ENCODE data around the gene FOSL2. TPM values are rescaled to one million over a fixed set of nuclear protein-coding genes. Genes with fewer than 3 reads are reported as not detected.

The FOSL2 gene
- total RNA-seq = 100 to 1,000 TPM; 106 to 116 (median 116) TPM

GRCh38 chr2:28392297-28393113, at the start of gene FOSL2:
FOSL2 (plus strand) TSS chr2:28392858; CDS start chr2:28393721, 863 bp downstream.
- DNase-seq (ENCODE audit: low spot score in 2 of 2) = peak; percentile 94 to 98
- H3K27me3 ChIP-seq = no peaks in the 10 kb centered on the region
- H3K36me3 ChIP-seq = no peaks in the 10 kb centered on the region
- H3K9me3 ChIP-seq = no peaks in the 10 kb centered on the region
- H3K27ac ChIP-seq = peak within 1 kb of the TSS; percentile 100
- H3K4me1 ChIP-seq = peaks cover 3 to 5% of the 10 kb centered on the region in 2 donors
- TF ChIP-seq CTCF (IDR thresholded peaks at IDR 0.05) (peak in 1 of 3 donors; percentile 24), POLR2AphosphoS5 (IDR thresholded peaks at IDR 0.05) (peak; percentile 99 to 100 (median 99)), POLR2A (IDR thresholded peaks at IDR 0.05) (peak; percentile 91)
- H3K4me3 ChIP-seq = peak within 1 kb of the TSS; percentile 74 to 92 (median 92)
- intact Hi-C loops (cut with DNase I; ENCODE audit: low total_unique reads) = no loop called here

- no peak overlapping the region for H3K4me3 ChIP-seq
- TF ChIP-seq CTCF (IDR thresholded peaks at IDR 0.05) = no peak
- TF ChIP-seq POLR2A (IDR thresholded peaks at IDR 0.05) = no peak
- TF ChIP-seq POLR2AphosphoS5 (IDR thresholded peaks at IDR 0.05) = no peak
- H3K9me3 ChIP-seq = no peaks in the 10 kb centered on the region
- H3K4me1 ChIP-seq = no peaks in the 10 kb centered on the region
- no peaks in the 10 kb centered on the region for H3K27me3 ChIP-seq
- H3K27ac ChIP-seq = peak overlapping the region; percentile 62 to 65
- DNase-seq (ENCODE audit: low spot score in 2 of 2) = no peak
- no peaks in the 10 kb centered on the region for H3K36me3 ChIP-seq
- intact Hi-C loops (cut with DNase I; ENCODE audit: low total_unique reads) = no loop called here
Measured at GRCh38 chr2:28343184-28343942, 49.3 kb upstream of the FOSL2 start.

GRCh38 chr2:28343971-28344715, 48.5 kb upstream of the FOSL2 start:
- intact Hi-C loops (cut with DNase I; ENCODE audit: low total_unique reads) = no loop called here
- H3K4me1 ChIP-seq = no peaks in the 10 kb centered on the region
- no peaks in the 10 kb centered on the region for H3K27me3 ChIP-seq
- no peaks in the 10 kb centered on the region for H3K36me3 ChIP-seq
- no peaks in the 10 kb centered on the region for H3K9me3 ChIP-seq
- DNase-seq (ENCODE audit: low spot score in 2 of 2) = no peak
- H3K27ac ChIP-seq = peak overlapping the region; percentile 2 to 53
- TF ChIP-seq POLR2AphosphoS5 (IDR thresholded peaks at IDR 0.05) (no peak), POLR2A (IDR thresholded peaks at IDR 0.05) (no peak), CTCF (IDR thresholded peaks at IDR 0.05) (no peak)
- no peak overlapping the region for H3K4me3 ChIP-seq

- Histone ChIP-seq H3K4me1 (no peaks in the 10 kb centered on the region), H3K9me3 (no peaks in the 10 kb centered on the region), H3K36me3 (no peaks in the 10 kb centered on the region), H3K27ac (peak overlapping the region in 1 of 2 donors; percentile 53), H3K27me3 (no peaks in the 10 kb centered on the region), H3K4me3 (no peak overlapping the region)
- TF ChIP-seq POLR2AphosphoS5 (IDR thresholded peaks at IDR 0.05) (no peak), POLR2A (IDR thresholded peaks at IDR 0.05) (no peak), CTCF (IDR thresholded peaks at IDR 0.05) (no peak)
- no peak for DNase-seq (ENCODE audit: low spot score in 2 of 2)
- intact Hi-C loops (cut with DNase I; ENCODE audit: low total_unique reads) = no loop called here
Measured at GRCh38 chr2:28344756-28345373, 47.8 kb upstream of the FOSL2 start.

Data from breast epithelium (tissue), 4 donors.